Mucosa of rectum (tissue), 2 donors: ENCODE data around the gene RBM38.

ENCODE experiments used
- H3K27ac ChIP-seq, 2 donors: one replicate each; pipeline ENCODE4 v1.7.0; 2013; ENCODE audit warnings: inconsistent platforms in 2 of 2, low read depth in 2 of 2, low read length in 2 of 2
- H3K27me3 ChIP-seq, 2 donors: one replicate each; pipeline ENCODE4 v1.7.0; 2013; ENCODE audit warnings: low read length in 2 of 2; ENCODE audit not compliant: control insufficient read depth in 2 of 2, insufficient read depth in 2 of 2
- H3K36me3 ChIP-seq, 2 donors: one replicate each; pipeline ENCODE4 v1.7.0; 2013; ENCODE audit warnings: low read length in 2 of 2; ENCODE audit not compliant: control insufficient read depth in 2 of 2, insufficient read depth in 2 of 2
- H3K4me1 ChIP-seq, 2 donors: one replicate each; pipeline ENCODE4 v1.7.0; 2013; ENCODE audit warnings: low read length in 2 of 2, mild to moderate bottlenecking in 1 of 2; ENCODE audit not compliant: control insufficient read depth in 2 of 2, insufficient read depth in 2 of 2
- H3K4me3 ChIP-seq, 2 donors: one replicate each; pipeline ENCODE4 v1.7.0; 2013; ENCODE audit warnings: low read length in 2 of 2
- H3K9ac ChIP-seq, 2 donors: one replicate each; pipeline ENCODE4 v1.7.0; 2013; ENCODE audit warnings: low read length in 2 of 2, low read depth in 1 of 2, mild to moderate bottlenecking in 1 of 2
- H3K9me3 ChIP-seq, 2 donors: one replicate each; pipeline ENCODE4 v1.7.0; 2013; ENCODE audit warnings: low read length in 2 of 2; ENCODE audit not compliant: control insufficient read depth in 2 of 2
- donor health status: healthy.
- donor health status: Normal muscosa, but diverticular disease.

RBM38 gene

DNA sequence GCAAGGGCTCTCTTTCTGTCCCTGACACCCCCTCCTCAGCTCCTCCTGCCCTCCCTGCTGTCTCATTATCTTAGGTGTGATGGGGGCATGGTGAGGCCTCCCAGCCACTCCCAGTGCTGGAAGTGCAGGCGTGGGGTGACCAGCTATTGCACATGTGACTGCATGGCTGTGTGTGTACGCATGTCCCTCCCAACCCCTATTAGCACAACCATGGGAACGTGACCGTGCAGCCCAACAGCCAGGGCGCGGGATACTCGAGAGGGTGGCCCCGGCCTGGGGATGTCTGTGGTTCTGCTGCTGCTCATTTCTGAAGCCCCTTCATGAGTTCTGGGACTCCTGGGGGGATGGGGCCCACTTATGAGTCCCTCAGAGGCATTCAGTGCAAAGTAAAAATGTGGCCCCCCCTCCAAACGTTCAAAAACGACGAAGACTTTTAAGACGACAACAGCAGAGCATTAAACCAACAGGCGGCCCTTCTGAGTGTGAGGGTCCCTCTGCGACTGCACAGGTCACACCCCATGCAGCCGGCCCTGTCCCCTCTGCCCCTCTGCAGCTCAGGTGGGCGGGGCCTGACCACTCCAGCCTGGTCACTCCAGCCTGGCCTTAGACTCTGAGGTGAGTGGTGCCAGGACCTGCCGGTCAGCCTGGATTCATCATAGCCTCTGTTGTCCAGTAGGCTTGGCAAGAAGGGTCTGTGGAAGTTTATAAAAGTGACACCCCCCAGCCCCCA is 51.1 kb downstream of the RBM38 start:
- Histone ChIP-seq H3K36me3 (no peaks in the 10 kb centered on the region), H3K4me1 (peaks cover 15% of the 10 kb centered on the region in 2 donors), H3K27me3 (no peaks in the 10 kb centered on the region), H3K9me3 (no peaks in the 10 kb centered on the region), H3K4me3 (no peak overlapping the region), H3K27ac (peak overlapping the region; percentile 8 to 82), H3K9ac (no peak overlapping the region)

DNA sequence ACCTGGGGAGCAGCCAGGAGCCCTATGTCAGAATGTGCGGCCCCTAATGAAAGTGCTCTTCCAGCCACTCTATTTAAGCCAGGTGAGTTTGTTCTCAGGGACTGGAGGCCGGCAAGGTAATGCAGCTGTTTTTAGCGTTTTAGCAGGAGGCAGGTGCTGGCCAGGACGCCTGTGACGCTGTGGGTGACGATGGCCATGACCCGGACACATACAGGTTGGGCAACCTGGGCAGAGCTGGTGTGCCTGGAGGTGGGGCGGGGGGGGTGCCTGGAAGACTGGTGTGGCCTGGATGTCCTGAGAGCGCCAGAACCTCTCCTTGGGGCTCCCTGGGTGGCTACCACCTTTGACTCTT is 51.7 kb downstream of the RBM38 start:
- H3K4me1 ChIP-seq: peaks cover 11 to 15% of the 10 kb centered on the region in 2 donors

DNA sequence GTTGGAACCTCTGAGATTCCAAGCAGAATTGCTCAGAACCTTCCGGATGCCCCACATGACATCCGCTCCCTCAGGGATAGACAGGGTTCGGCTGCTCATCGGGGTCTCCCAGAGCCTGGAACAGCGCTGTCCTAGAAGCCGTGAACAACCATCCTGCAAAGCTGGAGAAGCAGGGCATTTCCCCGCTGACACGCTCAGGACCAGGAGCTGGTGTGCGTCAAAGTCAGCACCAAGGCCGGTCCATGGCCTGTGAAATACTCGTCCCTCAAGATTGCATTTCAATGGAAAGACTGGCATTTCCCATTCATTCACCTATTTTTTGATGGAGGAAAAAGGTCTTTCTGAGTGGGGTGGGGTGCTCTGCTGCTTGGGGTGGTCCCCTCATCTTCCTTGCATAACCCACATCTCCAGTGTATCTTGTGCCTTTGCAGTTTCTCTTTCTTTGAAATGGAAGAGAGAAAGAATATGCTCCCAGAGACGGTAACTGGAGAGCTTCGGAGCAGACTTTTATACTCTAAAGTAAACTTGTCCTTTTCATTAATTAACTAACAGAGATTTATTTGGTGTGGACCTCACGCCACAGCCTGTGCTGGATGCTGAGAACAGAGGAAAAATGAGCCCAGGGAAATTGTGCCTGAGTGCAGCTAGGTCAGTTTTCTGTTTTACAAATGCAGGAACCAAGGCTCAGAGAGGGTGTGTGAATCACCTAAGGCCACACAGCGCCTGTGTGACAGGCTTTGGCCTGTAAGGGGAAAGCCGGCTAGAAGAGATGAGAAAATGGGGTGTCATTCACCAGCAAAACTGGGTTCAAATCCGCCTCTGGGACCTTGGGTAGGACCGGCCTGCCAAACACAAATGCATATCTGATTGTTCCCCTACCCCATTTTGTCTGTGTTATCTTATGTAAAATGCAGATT is 52.4 kb downstream of the RBM38 start:
- Histone ChIP-seq H3K9me3 (no peaks in the 10 kb centered on the region), H3K36me3 (no peaks in the 10 kb centered on the region), H3K27me3 (no peaks in the 10 kb centered on the region), H3K4me1 (peaks cover 8 to 13% of the 10 kb centered on the region in 2 donors), H3K9ac (no peak overlapping the region), H3K27ac (no peak overlapping the region), H3K4me3 (no peak overlapping the region)

More for the DNA sequence above, 51.7 kb downstream of the RBM38 start:
- peak overlapping the region in 1 of 2 donors; percentile 82 for H3K27ac ChIP-seq
- no peaks in the 10 kb centered on the region for H3K9me3 ChIP-seq
- no peak overlapping the region for H3K9ac ChIP-seq
- H3K36me3 ChIP-seq: no peaks in the 10 kb centered on the region
- H3K27me3 ChIP-seq: no peaks in the 10 kb centered on the region
- H3K4me3 ChIP-seq: no peak overlapping the region

DNA sequence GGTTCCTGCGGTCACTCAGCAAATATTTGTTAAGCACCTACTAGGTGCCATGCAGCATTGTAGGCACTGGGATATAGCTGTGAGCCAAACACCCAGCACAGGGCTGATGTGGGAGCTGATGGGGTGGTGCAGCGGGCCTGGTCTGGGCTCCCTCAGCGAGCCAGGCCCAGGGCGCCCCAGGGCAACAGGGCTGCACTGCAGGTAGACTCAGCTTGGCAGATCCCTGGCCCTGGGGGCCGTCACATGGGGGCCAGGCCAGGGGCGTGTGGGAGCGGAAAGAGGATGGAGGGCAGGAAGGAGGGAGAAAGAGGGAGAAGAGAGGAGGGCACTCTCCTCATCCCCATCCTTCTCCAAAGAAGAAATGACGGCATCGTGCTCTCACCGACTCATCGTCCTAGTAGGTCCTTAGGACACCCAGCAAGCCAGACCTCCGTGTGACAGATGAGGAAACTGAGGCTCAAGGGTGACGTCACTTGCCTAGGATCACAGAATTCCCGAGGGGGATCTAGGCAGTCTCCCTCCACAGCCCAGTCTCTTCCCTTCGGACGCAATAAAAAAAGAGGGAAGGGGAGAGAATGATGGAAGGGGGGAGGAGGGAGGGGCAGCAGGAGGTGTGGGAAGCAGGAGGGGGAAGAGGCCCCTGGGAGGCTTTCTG is 53.3 kb downstream of the RBM38 start:
- Histone ChIP-seq H3K36me3 (no peaks in the 10 kb centered on the region), H3K4me1 (peaks cover 8% of the 10 kb centered on the region in 2 donors), H3K9me3 (no peaks in the 10 kb centered on the region), H3K4me3 (no peak overlapping the region), H3K9ac (no peak overlapping the region), H3K27ac (peak overlapping the region in 1 of 2 donors; percentile 16), H3K27me3 (no peaks in the 10 kb centered on the region)

DNA sequence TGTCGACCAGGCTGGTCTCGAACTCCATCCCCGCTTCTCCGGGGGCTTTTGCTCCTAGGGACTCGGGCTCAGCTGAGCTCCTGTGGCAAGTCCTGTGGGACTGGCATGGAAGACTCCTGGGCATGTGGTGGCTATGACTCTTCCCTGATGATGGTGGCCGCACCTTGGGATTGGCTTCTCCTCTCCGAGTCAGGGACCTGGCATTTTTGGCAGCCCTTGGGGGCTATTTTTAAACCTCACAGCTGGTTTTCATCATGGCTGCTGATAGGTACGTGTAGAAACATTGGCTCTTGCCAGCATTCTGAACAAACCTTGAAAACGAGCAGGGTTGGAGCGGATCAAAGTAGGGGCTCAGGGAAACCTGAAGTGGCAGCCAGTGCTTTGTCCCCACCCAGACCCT is 54.1 kb downstream of the RBM38 start:
- H3K36me3 ChIP-seq: no peaks in the 10 kb centered on the region
- peak overlapping the region in 1 of 2 donors; percentile 16 for H3K27ac ChIP-seq
- H3K4me3 ChIP-seq: no peak overlapping the region
- no peaks in the 10 kb centered on the region for H3K27me3 ChIP-seq
- H3K9ac ChIP-seq: no peak overlapping the region
- H3K9me3 ChIP-seq: no peaks in the 10 kb centered on the region
- H3K4me1 ChIP-seq: peaks cover 3 to 10% of the 10 kb centered on the region in 2 donors

DNA sequence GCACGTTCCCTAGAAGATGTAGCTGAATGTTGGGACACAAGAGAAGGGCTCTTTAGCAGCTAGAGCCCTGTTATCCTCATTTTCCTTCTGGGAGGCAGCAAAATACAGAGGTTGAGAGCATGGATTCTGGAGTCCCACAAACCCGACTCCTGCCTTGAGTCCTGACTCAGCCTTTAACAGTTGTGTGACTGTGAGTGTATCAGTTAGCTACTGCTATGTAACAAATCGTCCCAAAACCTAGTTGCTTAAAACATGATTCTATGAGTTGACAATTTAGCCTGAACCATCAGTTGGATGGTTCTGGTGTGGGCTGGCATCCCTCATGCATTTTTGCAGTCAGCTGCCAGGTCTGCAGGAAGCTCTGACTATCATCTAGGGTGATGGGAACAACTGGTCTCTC is 54.6 kb downstream of the RBM38 start:
- Histone ChIP-seq H3K4me1 (peaks cover 0 to 7% of the 10 kb centered on the region in 2 donors), H3K27me3 (no peaks in the 10 kb centered on the region), H3K4me3 (no peak overlapping the region), H3K9me3 (no peaks in the 10 kb centered on the region), H3K27ac (no peak overlapping the region), H3K9ac (no peak overlapping the region), H3K36me3 (no peaks in the 10 kb centered on the region)

DNA sequence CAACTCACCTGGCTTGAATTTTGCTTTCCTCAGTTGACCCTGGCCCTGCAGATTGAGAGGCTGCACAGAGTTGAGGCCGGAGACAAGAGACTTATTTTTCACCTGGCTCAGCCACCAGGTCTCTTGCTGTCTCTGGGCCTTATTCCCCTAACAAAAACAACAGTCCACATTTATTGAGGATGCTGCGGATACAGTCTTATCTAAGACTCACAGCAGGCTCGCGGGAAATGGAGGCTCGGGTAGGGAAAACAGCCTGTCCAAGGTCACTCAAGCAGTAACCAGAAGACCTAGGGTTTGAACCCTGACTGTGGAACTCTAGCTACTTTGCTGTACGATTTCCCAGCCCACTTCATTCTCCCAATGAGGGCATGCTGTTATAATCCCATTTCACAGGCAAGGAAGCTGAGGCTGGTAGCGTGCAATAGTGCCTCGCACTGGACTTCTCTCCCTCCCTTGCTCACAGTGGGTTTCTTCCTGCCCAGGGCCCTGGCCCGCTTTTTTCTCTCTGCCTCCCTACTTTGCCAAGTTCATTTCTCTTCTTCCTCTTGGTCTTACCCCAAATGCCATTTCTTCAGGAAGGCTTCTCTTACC is 57.7 kb downstream of the RBM38 start:
- H3K9ac ChIP-seq: no peak overlapping the region
- no peaks in the 10 kb centered on the region for H3K9me3 ChIP-seq
- H3K4me3 ChIP-seq: no peak overlapping the region
- H3K36me3 ChIP-seq: no peaks in the 10 kb centered on the region
- H3K4me1 ChIP-seq: peaks cover 3 to 9% of the 10 kb centered on the region in 2 donors
- H3K27ac ChIP-seq: no peak overlapping the region
- H3K27me3 ChIP-seq: no peaks in the 10 kb centered on the region

DNA sequence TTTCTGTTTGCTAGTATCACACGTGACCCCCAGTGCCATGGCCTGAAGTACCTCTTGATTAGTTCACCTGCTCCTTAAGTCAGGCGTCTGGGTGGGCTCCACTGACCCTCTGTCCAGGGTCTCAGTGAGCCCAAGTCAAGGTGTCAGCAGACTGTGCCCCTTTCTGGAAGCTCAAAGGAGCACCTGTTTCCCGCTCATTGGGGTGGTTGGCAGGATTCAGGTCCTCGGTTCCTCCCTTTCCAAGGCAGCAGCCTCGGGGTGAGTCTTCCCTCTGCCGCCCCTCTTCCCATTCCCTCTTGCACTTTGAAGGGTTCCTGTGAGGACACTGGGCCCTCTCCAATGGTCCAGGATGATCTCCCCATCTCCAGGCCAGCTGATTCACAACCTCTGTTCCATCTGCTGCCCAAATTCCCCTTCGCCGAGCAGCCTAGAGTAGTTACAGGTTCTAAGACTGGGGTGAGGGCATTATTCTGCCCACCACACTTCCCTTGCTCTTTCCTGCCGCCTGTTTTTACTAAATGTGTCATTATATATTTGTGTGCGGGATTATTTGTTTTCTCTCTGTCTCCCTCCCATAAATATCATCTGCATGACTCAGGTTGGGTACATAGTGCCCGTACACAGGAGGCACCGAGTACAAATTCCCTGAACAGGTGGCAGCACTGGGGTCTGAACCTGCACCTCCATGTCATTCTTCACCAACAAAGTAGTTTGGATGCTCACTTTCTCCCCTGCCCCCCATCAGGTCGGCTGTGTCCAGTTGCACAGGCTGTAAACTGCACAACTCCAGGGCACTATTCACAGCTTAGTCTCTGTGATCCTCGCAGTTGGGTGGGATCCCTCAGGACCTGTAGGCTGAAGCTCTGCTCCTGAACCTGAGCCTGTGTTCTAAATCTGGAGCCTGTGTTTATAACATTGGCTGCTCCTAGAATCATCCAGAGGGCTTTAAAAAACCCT is 58.5 kb downstream of the RBM38 start:
- no peaks in the 10 kb centered on the region for H3K9me3 ChIP-seq
- peaks cover 3 to 9% of the 10 kb centered on the region in 2 donors for H3K4me1 ChIP-seq
- H3K27me3 ChIP-seq: no peaks in the 10 kb centered on the region
- no peak overlapping the region for H3K9ac ChIP-seq
- no peak overlapping the region for H3K4me3 ChIP-seq
- H3K27ac ChIP-seq: peak overlapping the region in 1 of 2 donors; percentile 23
- no peaks in the 10 kb centered on the region for H3K36me3 ChIP-seq

DNA sequence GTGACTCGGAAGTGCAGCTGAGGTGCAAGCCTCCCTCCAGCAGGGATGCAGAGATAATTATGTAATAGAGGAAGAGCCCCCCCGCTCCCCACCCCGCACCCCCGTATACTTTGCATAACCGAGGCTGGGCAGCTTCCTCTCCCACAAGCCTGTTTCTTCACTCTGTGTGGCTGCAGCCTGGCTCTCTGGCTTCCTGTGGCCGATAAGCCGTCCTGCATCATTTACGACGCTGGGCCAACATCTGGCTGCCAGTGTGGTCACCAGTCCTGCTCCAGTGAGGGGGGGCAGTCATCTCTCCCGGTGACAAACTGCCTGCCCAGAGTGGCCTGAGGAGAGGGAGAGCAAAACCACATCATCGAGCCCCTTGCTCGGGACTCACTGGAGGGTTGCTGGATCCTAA is 59.2 kb downstream of the RBM38 start:
- no peaks in the 10 kb centered on the region for H3K9me3 ChIP-seq
- H3K27me3 ChIP-seq: no peaks in the 10 kb centered on the region
- peak overlapping the region; percentile 13 to 63 for H3K27ac ChIP-seq
- peaks cover 3 to 9% of the 10 kb centered on the region in 2 donors for H3K4me1 ChIP-seq
- H3K4me3 ChIP-seq: peak overlapping the region in 1 of 2 donors; percentile 7
- H3K36me3 ChIP-seq: no peaks in the 10 kb centered on the region
- H3K9ac ChIP-seq: no peak overlapping the region
